Left ventricle myocardium inferior (tissue), 1 donor: ENCODE measurements around the gene DACT2. TPM values are rescaled to one million over a fixed set of nuclear protein-coding genes. Genes with fewer than 3 reads are reported as not detected.
A peak's percentile ranks its signal among the peaks of the same experiment; 100 is the strongest.
"Not testable (repeated sequence)": the region's sequence is repeated elsewhere in the genome, so short reads cannot be mapped to it uniquely, and the experiment has no call there.

Experiments
- DNase-seq: peaks from one replicate; pipeline ENCODE4 v3.0.0-alpha.2; 2020
- H3K27ac ChIP-seq: fragments of 200-600 bp; replicated peaks from 2 replicates; pipeline ENCODE4 v1.8.0; 2021
- H3K27me3 ChIP-seq: fragments of 200-600 bp; 2 replicates; pipeline ENCODE4 v1.8.0; 2021; ENCODE audit warnings: low read depth
- H3K36me3 ChIP-seq: fragments of 200-600 bp; 2 replicates; pipeline ENCODE4 v1.8.0; 2021
- H3K4me1 ChIP-seq: fragments of 200-600 bp; 2 replicates; pipeline ENCODE4 v1.8.0; 2021
- H3K4me3 ChIP-seq: fragments of 200-600 bp; 2 replicates; pipeline ENCODE4 v1.8.0; 2021; ENCODE audit warnings: mild to moderate bottlenecking, moderate library complexity
- H3K9me3 ChIP-seq: fragments of 200-600 bp; replicated peaks from 2 replicates; pipeline ENCODE4 v1.8.0; 2021
- CTCF ChIP-seq: fragments of 200-600 bp; IDR thresholded peaks from 2 replicates; pipeline ENCODE4 v1.8.0; 2021; ENCODE audit warnings: antibody characterized with exemption, mild to moderate bottlenecking, borderline replicate concordance
- intact Hi-C: fragments of 100-400 bp; cut with micrococcal nuclease; formaldehyde crosslinking; loops from one replicate; pipeline ENCODE4 v1.11.0; 2022
- total RNA-seq: library from RNA; stranded (reverse); fragmentation: NEBNext Ultra II Directional; extraction: Animal tissue kit (Norgen Biotek cat#: 25700); gene quantifications from one replicate; pipeline ENCODE4 v1.2.1, GENCODE V29; 2021
- donor health status: DM: no; HTN: yes; CAD: no; lungs with severe emphysema.

DACT2 gene
- total RNA-seq, 1 donor from 2014 or later = 2.3 TPM

GRCh38 chr6:168361766-168362165 is 42.2 kb upstream of the DACT2 start:
- H3K9me3 ChIP-seq = peaks cover 14% of the 10 kb centered on the region
- H3K27ac ChIP-seq = no peak overlapping the region
- no peak overlapping the region for H3K4me3 ChIP-seq
- intact Hi-C loops = no loop called here
- no peaks in the 10 kb centered on the region for H3K4me1 ChIP-seq
- no peak for DNase-seq
- H3K36me3 ChIP-seq = no peaks in the 10 kb centered on the region
- no peak for TF ChIP-seq CTCF
- peaks cover 47% of the 10 kb centered on the region for H3K27me3 ChIP-seq

GRCh38 chr6:168359794-168360193 is 40.2 kb upstream of the DACT2 start:
- no peaks in the 10 kb centered on the region for H3K4me1 ChIP-seq
- TF ChIP-seq CTCF = no peak
- H3K27ac ChIP-seq = no peak overlapping the region
- H3K4me3 ChIP-seq = no peak overlapping the region
- H3K9me3 ChIP-seq = peaks cover 14% of the 10 kb centered on the region
- no peaks in the 10 kb centered on the region for H3K36me3 ChIP-seq
- DNase-seq = no peak
- intact Hi-C loops = no loop called here
- H3K27me3 ChIP-seq = peaks cover 42% of the 10 kb centered on the region

GRCh38 chr6:168358842-168359420 is 39.4 kb upstream of the DACT2 start:
- intact Hi-C loops = no loop called here

DNA sequence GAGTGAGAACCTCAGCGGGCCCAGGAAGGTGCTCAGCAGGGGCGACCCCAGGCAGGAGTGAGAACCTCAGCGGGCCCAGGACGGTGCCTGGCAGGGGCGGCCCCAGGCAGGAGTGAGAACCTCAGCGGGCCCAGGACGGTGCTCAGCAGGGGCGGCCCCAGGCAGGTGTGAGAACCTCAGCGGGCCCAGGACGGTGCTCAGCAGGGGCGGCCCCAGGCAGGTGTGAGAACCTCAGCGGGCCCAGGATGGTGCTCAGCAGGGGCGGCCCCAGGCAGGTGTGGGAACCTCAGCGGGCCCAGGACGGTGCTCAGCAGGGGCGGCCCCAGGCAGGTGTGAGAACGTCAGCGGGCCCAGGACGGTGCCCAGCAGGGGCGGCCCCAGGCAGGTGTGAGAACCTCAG is 37.3 kb upstream of the DACT2 start:
- H3K27ac ChIP-seq, H3K36me3 ChIP-seq, H3K4me1 ChIP-seq, DNase-seq, intact Hi-C loops, H3K4me3 ChIP-seq: not testable (repeated sequence)
- Histone ChIP-seq H3K27me3 (peaks cover 45% of the 10 kb centered on the region), H3K9me3 (peaks cover 20% of the 10 kb centered on the region)

More at GRCh38 chr6:168358842-168359420, 39.4 kb upstream of the DACT2 start:
- no peaks in the 10 kb centered on the region for H3K4me1 ChIP-seq
- no peak overlapping the region for H3K27ac ChIP-seq
- H3K4me3 ChIP-seq = no peak overlapping the region
- DNase-seq = no peak
- no peaks in the 10 kb centered on the region for H3K36me3 ChIP-seq
- peaks cover 44% of the 10 kb centered on the region for H3K27me3 ChIP-seq
- TF ChIP-seq CTCF = no peak
- H3K9me3 ChIP-seq = peaks cover 14% of the 10 kb centered on the region

- intact Hi-C loops = no loop called here
- TF ChIP-seq CTCF = peak; percentile 76
- peak; percentile 56 for DNase-seq
- Histone ChIP-seq H3K4me1 (no peaks in the 10 kb centered on the region), H3K36me3 (no peaks in the 10 kb centered on the region), H3K4me3 (no peak overlapping the region), H3K27ac (no peak overlapping the region), H3K9me3 (peaks cover 21% of the 10 kb centered on the region), H3K27me3 (peaks cover 44% of the 10 kb centered on the region)
Observed at GRCh38 chr6:168355716-168356522, 36.3 kb upstream of the DACT2 start.

DNA sequence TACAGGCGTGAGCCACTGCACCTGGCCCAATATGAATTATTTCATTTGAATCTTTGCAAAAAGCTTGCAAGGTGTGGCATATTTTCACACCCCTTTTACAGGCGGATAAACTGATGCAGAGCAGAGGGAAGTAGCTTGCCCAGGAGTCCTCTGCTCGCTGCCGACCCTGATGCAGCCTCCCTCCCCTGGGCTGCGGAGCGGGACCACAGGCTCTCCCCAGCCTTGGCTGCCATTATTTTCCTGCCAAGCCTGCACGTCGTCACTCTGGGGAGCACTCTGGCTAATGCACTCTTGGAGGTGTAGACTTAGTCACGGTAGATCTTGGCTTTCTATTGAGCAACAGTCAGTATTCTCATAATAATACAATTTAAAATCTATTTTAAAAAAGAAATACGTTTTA is 34.8 kb upstream of the DACT2 start:
- no peak overlapping the region for H3K27ac ChIP-seq
- intact Hi-C loops = no loop called here
- no peak overlapping the region for H3K4me3 ChIP-seq
- H3K4me1 ChIP-seq = no peaks in the 10 kb centered on the region
- peaks cover 16% of the 10 kb centered on the region for H3K9me3 ChIP-seq
- peaks cover 55% of the 10 kb centered on the region for H3K27me3 ChIP-seq
- DNase-seq = no peak
- no peaks in the 10 kb centered on the region for H3K36me3 ChIP-seq
- TF ChIP-seq CTCF = no peak
